Measurements from ENCODE around the gene MKKS.

Gene MKKS

DNA sequence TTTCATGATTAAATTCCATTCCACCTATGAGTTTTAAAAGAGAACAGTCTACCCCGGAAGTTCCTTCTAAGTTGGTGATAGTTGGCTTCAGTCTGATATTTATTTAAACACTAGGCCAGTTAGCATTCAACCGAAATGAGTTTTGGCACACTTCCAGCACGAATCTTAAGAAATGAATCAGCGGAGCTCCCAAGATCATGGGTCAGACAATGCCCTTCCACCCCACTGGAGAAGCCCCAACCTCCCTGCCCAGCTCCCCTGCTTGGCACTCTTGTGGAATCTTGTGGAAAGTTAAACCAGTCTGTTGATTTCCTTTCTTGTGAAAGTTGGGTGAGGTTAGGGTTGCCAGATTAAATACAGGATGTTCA lies 64.3 kb downstream of the MKKS start:
- no peak for DNase-seq (ENCODE audit: low read depth in 3 of 3)

DNA sequence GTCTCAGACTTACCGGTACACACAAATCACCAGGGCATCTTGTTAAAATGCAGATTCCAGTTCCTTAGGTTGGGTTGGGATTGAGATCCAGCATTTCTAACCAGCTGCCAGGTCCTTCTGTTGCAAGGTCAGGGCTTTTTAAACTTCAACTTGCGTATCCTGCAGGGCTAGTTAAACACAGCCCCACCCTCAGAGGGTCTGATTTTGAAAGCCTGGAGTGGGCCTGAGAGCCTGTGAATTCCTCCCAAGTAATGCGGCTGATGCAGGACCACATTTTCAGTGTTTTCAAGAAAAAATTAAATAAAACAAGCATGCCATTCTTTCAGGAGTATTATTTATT lies 65.3 kb downstream of the MKKS start:
- DNase-seq (ENCODE audit: low read depth in 3 of 3): no peak

DNA sequence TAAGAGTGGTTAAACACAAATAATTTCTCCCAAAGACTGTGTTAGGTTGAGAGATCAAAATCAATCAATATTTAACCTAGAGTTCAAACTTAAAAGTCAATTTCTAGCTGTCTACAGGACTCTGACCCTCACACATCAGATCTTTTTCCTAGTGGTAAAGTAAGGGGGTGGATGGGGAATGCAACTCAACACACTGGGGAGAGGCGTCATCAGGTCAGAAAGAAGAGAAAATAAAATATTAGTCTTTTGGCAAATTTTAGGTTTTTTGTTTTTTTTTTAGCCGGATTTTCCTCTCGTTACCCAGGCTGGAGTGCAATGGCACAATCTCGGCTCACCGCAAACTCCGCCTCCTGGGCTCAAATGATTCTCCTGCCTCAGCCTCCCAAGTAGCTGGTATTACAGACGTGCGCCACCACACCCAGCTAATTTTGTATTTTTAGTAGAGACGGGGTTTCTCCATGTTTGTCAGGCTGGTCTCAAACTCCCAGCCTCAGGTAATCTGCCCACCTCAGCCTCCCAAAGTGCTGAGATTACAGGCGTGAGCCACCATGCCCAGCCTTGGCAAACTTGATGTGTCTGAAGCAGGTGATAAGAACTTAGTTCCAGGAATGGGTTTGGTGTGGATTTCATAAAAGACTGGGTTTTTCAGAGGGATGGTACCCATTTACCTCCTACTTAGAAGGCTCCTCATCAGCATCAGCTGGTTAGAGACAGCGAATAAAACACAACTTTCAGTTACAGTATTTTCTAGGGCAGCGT lies 65.9 kb downstream of the MKKS start:
- no peak for DNase-seq (ENCODE audit: low read depth in 3 of 3)

DNA sequence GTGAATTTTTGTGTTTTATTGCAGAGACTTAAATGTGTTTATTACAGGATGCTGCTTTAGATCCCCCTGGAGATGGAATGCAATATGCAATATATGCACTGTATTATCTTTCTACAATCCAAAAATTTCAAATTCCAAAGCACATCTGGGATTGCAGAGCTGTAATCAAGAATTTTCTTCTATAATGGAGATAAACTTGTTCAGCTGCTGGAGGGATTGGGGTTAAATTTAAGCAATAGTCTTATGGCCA lies 66.4 kb downstream of the MKKS start:
- no peak for DNase-seq (ENCODE audit: low read depth in 3 of 3)

DNA sequence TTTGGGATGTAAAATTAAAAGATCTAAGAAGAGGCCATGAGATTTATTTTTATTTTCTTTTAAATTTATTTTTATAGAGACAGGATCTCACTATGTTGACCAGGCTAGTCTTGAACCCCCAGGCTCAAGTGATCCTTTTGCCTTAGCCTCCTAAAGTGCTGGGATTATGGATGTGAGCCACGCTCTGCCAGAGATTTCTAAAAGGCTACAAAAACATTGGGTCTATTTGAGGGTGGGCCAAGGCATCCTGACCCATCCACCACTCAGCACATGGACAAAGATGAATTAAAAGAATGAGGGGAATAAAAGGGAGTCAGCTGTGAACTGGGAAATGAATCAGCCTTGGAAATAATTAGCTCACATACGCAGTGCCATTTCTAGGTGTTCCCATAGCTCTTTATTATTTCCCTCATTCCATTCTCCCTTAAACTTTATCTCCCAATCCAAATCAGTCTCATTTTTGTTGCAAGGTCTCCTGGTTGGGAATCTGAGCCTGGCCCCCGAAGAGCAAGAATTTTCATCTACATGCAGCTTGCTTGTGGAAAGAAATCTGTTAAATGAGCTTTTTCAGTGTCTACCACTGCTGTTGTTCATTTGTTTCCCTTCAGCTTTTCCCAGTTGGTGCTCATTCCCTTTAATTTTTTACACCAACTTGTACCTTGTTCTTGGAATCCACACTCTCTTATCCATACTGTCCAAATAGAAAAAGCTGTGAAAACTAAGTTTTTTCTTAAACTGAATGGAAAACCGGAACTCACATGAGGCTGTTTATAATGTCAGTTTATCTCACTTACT lies 66.9 kb downstream of the MKKS start:
- DNase-seq (ENCODE audit: low read depth in 3 of 3): no peak

DNA sequence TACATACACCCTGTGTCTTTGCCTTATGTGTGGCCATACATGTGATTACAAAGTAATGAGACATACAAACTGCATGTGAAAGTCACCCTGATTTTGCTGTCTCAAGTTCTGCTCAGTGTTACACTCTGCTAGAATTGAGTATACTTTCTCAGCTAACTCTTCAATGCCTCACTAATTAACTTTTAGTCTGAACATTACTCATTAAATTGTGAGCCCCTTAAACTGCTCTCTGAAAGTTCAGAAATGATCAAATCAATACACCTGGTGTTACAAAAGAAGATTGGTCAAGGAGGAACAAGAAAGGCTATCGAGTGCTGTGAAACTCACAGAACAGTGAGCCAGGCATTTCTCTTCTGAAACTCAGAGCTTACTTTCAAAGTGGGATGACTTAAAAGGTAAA lies 71.3 kb downstream of the MKKS start:
- DNase-seq (ENCODE audit: low read depth in 3 of 3): no peak

DNA sequence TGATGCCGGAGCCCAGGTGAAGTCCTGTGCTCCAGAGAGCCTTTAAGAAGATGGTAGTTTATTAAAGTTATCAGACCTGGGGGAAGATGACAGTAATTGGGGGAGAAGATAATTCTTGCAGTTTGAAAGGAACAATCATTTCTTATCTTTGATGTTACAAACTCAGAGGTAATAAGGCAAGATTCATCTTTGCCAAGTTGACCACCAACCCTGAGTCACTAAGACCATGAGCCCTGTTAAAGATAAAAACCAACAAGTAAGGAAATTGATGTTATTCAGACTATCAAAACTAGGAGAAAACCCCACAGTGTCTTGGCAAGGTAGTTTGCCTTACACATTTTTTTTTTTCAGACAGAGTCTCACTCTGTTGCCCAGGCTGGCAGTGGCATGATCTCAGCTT lies 73.1 kb downstream of the MKKS start:
- DNase-seq (ENCODE audit: low read depth in 3 of 3): no peak

DNA sequence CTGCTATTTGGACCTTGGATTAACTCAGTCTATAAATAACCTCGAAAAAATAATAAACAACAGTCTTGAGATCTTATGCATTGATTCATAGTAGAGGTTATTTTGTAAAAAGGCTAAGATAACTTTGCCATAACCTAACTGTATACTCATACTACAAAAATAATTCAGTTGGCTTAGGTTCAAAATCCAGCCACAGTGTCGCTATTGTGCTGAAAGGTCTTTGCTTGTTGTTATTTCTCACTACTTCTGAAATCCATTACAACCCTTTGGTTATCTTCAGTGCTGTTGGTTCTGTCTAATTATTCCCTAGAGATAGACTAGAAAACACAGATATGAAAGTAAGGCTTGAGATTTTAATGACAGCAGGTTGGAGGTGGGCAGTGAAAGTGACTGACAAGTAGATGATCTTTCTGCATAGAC lies 74.4 kb downstream of the MKKS start:
- DNase-seq (ENCODE audit: low read depth in 3 of 3): no peak

DNA sequence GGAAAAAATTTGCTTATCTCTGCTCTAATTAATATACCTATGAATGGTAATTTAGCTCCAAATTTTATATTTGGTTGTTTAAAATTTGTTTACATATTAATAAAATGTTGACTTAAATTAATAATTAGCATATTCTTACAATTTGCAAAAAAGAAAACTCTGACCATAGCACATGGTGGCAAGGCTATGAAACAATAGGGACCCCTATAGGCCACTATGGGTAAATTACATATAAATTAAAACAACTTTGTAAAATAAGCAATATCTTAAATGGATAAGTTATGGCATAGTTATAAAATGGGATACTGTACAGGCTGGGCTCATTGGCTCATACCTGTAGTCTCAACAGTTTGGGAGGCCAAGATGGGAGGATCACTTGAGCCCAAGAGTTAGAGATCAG lies 76.0 kb downstream of the MKKS start:
- no peak for DNase-seq (ENCODE audit: low read depth in 3 of 3)

DNA sequence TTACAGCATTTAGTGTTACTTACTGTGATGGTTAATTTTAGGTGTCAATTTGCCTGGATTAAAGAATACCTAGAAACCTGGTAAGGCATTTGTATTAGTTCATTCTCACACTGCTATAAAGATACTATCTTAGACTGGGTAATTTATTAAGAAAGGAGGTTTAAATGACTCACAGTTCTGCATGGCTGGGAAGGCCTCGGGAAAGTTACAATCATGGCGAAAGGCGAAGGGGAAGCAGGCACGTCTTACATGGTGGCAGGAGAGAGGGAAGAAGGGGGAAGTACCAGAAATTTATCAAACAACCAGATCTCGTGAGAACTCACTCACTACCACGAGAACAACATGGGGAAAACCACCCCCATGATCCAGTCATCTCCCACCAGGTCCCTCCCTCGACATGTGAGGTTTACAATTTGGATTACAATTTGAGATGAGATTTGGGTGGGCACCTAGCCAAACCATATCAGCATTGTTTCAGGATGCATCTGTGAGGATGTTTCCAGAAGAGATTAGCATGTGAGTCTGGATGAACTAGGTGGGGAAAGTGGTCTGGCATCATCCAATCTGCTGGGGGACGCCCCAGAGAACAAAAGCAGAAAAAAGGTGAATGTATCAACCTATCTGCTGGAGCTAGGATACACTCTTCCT lies 76.8 kb downstream of the MKKS start:
- DNase-seq (ENCODE audit: low read depth in 3 of 3): no peak

DNA sequence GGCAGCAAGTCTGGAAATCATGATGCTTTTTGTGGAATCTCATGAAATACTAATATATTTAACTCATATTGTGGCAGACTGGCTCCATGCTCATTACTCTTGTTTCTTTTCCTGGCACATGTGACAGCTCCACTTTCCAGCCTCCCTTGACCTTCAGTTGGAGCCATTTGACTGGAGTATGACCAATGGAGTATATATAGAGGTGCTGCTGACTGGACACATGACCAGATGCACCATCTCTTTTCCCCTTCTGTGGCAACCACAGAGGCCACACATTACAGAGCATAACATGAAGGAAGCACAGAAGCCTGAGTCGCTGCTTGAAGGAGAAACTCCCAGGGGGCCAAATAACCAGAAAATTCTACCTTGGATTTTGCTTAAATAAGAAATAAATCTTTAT lies 77.4 kb downstream of the MKKS start:
- DNase-seq (ENCODE audit: low read depth in 3 of 3): no peak

DNA sequence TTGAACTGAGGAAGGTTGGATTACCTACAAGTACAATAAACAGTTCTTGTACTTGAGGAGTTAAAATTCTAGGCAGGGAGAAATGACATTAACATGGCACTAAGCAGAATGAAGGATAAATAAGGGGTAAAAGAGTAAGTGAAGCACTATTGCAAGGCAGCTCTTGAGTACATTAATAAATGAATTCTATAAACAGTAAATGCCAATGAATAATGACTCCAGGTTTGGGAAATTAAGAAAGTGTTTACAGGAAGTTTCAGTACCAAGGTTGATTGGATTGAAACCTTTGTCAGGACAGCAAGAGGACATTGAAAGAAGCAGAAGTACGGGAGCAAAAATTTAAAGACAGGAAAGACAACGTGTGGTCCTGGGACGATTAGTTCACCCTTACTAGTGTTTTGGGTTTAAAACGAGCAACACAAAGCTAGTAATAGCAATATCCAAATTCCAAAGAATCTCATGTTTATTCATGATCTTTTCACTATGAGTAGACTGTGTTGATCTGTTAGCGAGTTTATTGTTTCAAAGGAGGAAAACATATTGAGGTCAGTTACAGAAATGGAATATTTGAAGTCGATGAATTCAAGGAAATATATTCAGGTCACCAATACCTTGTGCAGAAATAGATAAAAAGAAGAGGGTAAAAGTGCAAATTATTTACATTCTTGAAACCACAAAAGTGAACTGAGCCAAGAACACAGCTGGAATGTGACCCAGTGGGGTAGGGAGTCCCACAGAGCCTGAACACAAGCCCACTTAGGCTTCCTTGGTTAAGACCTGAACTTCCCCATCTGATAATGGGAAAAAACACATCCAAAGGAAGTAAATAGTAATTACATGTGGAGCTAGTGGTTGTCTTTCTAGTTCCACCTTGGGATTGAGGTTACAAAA lies 80.8 kb downstream of the MKKS start:
- no peak for DNase-seq (ENCODE audit: low read depth in 3 of 3)

All from stimulated activated CD4-positive, alpha-beta T cell treated with anti-CD3 and anti-CD28 coated beads, TNF-alpha, amount 100 ng/mL, for 24 hours (primary cell).